Pancreas (tissue), 10 donors: ENCODE results near the gene GSN. TPM values are rescaled to one million over a fixed set of nuclear protein-coding genes. Genes with fewer than 3 reads are reported as not detected.

ENCODE experiments used
- ATAC-seq, 4 donors: fragments of 200-7000 bp; cut with Tn5 transposase; one replicate each; pipeline versions ENCODE4 v1.8.0 to v1.9.1; 2020; ENCODE audit warnings: mild to moderate bottlenecking in 4 of 4, moderate library complexity in 4 of 4
- DNase-seq, 6 donors: peaks; one replicate each; pipeline ENCODE4 v3.0.0-alpha.2; 2020
- FAIRE-seq: peaks from 2 replicates; lab custom pipeline; 2012; peaks lifted over from hg19 to GRCh38; lab: Jason Lieb, UNC
- H3K27ac ChIP-seq, 4 donors: fragments of 200-600 bp; sonication (generic); 1 replicate in 3 of 4; 2 replicates in 1 of 4; pipeline versions ENCODE4 v1.5.0 to v1.8.0; 2020
- H3K27me3 ChIP-seq, 4 donors: fragments of 200-600 bp; one replicate each; pipeline ENCODE4 v1.8.0; 2021
- H3K36me3 ChIP-seq, 3 donors: fragments of 200-600 bp; sonication (generic) in 1 of 3; one replicate each; pipeline versions ENCODE4 v1.5.0 to v1.8.0; 2020 to 2021
- H3K4me1 ChIP-seq, 3 donors: fragments of 200-600 bp; one replicate each; pipeline ENCODE4 v1.8.0; 2021
- H3K4me3 ChIP-seq, 4 donors: fragments of 200-600 bp; sonication (generic) in 2 of 4; one replicate each; pipeline versions ENCODE4 v1.5.0 to v1.8.0; 2020 to 2021
- H3K9me3 ChIP-seq, 4 donors: fragments of 200-600 bp; one replicate each; pipeline ENCODE4 v1.8.0; 2021
- CTCF ChIP-seq, 4 donors: fragments of 200-600 bp; sonication (generic) in 3 of 4; IDR thresholded peaks; one replicate each; pipeline versions ENCODE4 v1.5.0 to v1.8.0; 2021; ENCODE audit warnings: antibody characterized with exemption in 4 of 4
- WGBS, 2 donors: extraction: QIAGEN DNeasy Blood & Tissue Kit; methylation state at CpG; one replicate each; pipeline ENCODE4 v1.1.7; 2013; 5-methylcytosine and 5-hydroxymethylcytosine counted together
- intact Hi-C, 3 donors: fragments of 100-400 bp; cut with DNase I; formaldehyde crosslinking; loops; one replicate each; pipeline versions ENCODE4 v1.11.1 to v1.14.2; 2022
- polyA plus RNA-seq, 2 donors: library from polyadenylated mRNA; stranded (reverse); fragments of 200-250 nt; gene quantifications; one replicate each; pipeline ENCODE4 v1.2.3, GENCODE V29; 2013
- total RNA-seq, 6 donors: library from RNA; stranded (reverse); fragmentation: NEBNext Ultra II Directional in 4 of 6; extraction: Animal tissue kit (Norgen Biotek cat#: 25700) in 4 of 6; gene quantifications; one replicate each; pipeline versions ENCODE4 v1.2.1 to v1.2.4, GENCODE V29; 2021 to 2023
- donor health status: healthy with polysubstance abuse.
- donor health status: DM: no; HTN: no; CAD: no; lungs with moderate emphysema.
- donor health status: DM: no; HTN: no; CAD: no.
- donor health status: control.
- donor health status: control.
- donor health status: Bipolar disorder and iron deficiency.
- donor health status: DM: yes; HTN: yes; CAD: no.
- donor health status: DM: no; HTN: no; CAD: no.
- donor health status: DM: no; HTN: no; CAD: no.
- donor health status: DM: yes; HTN: yes; CAD: no.

Gene GSN
- total and polyA plus RNA-seq, 8 donors = 44.0 to 193 (median 132) TPM

GRCh38 chr9:121294866-121295661, 27.1 kb downstream of the GSN start:
- DNase-seq = peak in 1 of 6 donors; percentile 19
- no peak for TF ChIP-seq CTCF (IDR thresholded peaks at IDR 0.05)
- ATAC-seq = peak in 2 of 4 donors; percentile 21 to 38
- peak overlapping the region in 1 of 4 donors; percentile 23 for H3K27ac ChIP-seq
- no peaks in the 10 kb centered on the region for H3K9me3 ChIP-seq
- no peaks in the 10 kb centered on the region for H3K27me3 ChIP-seq
- intact Hi-C loops = no loop called here
- peaks cover 0 to 6% (median 0%) of the 10 kb centered on the region in 3 donors for H3K4me1 ChIP-seq
- H3K36me3 ChIP-seq = no peaks in the 10 kb centered on the region
- H3K4me3 ChIP-seq = no peak overlapping the region
- WGBS, 2 donors = 88 to 89% methylated on average over 13 of the region's 13 CpGs
- no peak for FAIRE-seq

GRCh38 chr9:121295662-121296191, 27.8 kb downstream of the GSN start:
- no peak for TF ChIP-seq CTCF (IDR thresholded peaks at IDR 0.05)
- intact Hi-C loops = no loop called here
- H3K27ac ChIP-seq = peak overlapping the region in 1 of 4 donors; percentile 23
- no peak for FAIRE-seq
- H3K4me1 ChIP-seq = peaks cover 0 to 6% (median 0%) of the 10 kb centered on the region in 3 donors
- H3K27me3 ChIP-seq = no peaks in the 10 kb centered on the region
- H3K36me3 ChIP-seq = no peaks in the 10 kb centered on the region
- ATAC-seq = no peak
- 67 to 84% methylated on average over 5 of the region's 5 CpGs for WGBS, 2 donors
- peak in 1 of 6 donors; percentile 27 for DNase-seq
- no peak overlapping the region for H3K4me3 ChIP-seq
- H3K9me3 ChIP-seq = no peaks in the 10 kb centered on the region

- ATAC-seq (no peak), DNase-seq (peak in 1 of 6 donors; percentile 30), FAIRE-seq (no peak)
- WGBS, 2 donors = 72 to 78% methylated on average over 7 of the region's 7 CpGs
- Histone ChIP-seq H3K4me3 (no peak overlapping the region), H3K4me1 (peaks cover 0 to 6% (median 0%) of the 10 kb centered on the region in 3 donors), H3K9me3 (no peaks in the 10 kb centered on the region), H3K36me3 (no peaks in the 10 kb centered on the region), H3K27me3 (no peaks in the 10 kb centered on the region), H3K27ac (no peak overlapping the region)
- no peak for TF ChIP-seq CTCF (IDR thresholded peaks at IDR 0.05)
- intact Hi-C loops = no loop called here
These were observed 28.5 kb downstream of the GSN start for GRCh38 chr9:121296213-121297127.

- 60 to 74% methylated on average over 4 of the region's 4 CpGs for WGBS, 2 donors
These were observed 29.4 kb downstream of the GSN start for GRCh38 chr9:121297389-121297788.

More at GRCh38 chr9:121297389-121297788, 29.4 kb downstream of the GSN start:
- intact Hi-C loops = no loop called here
- Histone ChIP-seq H3K9me3 (no peaks in the 10 kb centered on the region), H3K36me3 (no peaks in the 10 kb centered on the region), H3K27me3 (no peaks in the 10 kb centered on the region), H3K4me3 (no peak overlapping the region), H3K27ac (no peak overlapping the region), H3K4me1 (peaks cover 0 to 6% (median 0%) of the 10 kb centered on the region in 3 donors)
- no peak for TF ChIP-seq CTCF (IDR thresholded peaks at IDR 0.05)
- no peak for ATAC-seq
- no peak for DNase-seq
- FAIRE-seq = no peak
